Measurements from ENCODE around the gene OR52I1.

DNA sequence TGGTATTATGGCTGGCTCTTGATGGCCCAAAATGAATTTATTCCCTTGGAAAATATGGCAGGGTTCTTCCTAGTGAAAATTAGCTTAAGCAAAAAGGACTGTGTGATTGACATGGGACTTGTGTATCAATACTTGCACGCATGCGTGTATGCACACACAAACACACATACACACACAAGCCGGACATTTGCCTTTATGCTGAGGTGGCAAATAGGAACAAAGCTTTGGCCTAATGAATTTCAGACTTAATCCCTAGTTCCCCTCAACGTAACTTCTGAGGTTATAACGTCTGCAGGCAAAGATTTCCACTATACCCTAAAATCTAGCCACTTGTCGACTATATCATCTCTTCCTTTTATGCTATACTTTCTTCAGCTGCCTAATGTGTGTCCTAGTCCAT lies 15.2 kb upstream of the OR52I1 start:
- TF ChIP-seq, protein P1, sequence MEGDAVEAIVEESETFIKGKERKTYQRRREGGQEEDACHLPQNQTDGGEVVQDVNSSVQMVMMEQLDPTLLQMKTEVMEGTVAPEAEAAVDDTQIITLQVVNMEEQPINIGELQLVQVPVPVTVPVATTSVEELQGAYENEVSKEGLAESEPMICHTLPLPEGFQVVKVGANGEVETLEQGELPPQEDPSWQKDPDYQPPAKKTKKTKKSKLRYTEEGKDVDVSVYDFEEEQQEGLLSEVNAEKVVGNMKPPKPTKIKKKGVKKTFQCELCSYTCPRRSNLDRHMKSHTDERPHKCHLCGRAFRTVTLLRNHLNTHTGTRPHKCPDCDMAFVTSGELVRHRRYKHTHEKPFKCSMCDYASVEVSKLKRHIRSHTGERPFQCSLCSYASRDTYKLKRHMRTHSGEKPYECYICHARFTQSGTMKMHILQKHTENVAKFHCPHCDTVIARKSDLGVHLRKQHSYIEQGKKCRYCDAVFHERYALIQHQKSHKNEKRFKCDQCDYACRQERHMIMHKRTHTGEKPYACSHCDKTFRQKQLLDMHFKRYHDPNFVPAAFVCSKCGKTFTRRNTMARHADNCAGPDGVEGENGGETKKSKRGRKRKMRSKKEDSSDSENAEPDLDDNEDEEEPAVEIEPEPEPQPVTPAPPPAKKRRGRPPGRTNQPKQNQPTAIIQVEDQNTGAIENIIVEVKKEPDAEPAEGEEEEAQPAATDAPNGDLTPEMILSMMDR (IDR thresholded peaks at IDR 0.05): no peak
- no peak for TF ChIP-seq BHLHE40 (IDR thresholded peaks at IDR 0.05; ENCODE audit: low read depth, low read length)
- no peak for TF ChIP-seq HDAC2 (IDR thresholded peaks at IDR 0.05)
- TF ChIP-seq MYC (IDR thresholded peaks at IDR 0.05; ENCODE audit: borderline replicate concordance, low read length): no peak
- TF ChIP-seq RNF2 (IDR thresholded peaks at IDR 0.05; ENCODE audit: borderline replicate concordance, low read depth): no peak
- no peak for TF ChIP-seq RARB (CRISPR knock-in tag; IDR thresholded peaks at IDR 0.05)
- TF ChIP-seq, protein P2, sequence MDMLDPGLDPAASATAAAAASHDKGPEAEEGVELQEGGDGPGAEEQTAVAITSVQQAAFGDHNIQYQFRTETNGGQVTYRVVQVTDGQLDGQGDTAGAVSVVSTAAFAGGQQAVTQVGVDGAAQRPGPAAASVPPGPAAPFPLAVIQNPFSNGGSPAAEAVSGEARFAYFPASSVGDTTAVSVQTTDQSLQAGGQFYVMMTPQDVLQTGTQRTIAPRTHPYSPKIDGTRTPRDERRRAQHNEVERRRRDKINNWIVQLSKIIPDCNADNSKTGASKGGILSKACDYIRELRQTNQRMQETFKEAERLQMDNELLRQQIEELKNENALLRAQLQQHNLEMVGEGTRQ (IDR thresholded peaks at IDR 0.05): no peak
- TF ChIP-seq POLR2A (IDR thresholded peaks at IDR 0.05; ENCODE audit: low read length): no peak
- TF ChIP-seq, protein P3, sequence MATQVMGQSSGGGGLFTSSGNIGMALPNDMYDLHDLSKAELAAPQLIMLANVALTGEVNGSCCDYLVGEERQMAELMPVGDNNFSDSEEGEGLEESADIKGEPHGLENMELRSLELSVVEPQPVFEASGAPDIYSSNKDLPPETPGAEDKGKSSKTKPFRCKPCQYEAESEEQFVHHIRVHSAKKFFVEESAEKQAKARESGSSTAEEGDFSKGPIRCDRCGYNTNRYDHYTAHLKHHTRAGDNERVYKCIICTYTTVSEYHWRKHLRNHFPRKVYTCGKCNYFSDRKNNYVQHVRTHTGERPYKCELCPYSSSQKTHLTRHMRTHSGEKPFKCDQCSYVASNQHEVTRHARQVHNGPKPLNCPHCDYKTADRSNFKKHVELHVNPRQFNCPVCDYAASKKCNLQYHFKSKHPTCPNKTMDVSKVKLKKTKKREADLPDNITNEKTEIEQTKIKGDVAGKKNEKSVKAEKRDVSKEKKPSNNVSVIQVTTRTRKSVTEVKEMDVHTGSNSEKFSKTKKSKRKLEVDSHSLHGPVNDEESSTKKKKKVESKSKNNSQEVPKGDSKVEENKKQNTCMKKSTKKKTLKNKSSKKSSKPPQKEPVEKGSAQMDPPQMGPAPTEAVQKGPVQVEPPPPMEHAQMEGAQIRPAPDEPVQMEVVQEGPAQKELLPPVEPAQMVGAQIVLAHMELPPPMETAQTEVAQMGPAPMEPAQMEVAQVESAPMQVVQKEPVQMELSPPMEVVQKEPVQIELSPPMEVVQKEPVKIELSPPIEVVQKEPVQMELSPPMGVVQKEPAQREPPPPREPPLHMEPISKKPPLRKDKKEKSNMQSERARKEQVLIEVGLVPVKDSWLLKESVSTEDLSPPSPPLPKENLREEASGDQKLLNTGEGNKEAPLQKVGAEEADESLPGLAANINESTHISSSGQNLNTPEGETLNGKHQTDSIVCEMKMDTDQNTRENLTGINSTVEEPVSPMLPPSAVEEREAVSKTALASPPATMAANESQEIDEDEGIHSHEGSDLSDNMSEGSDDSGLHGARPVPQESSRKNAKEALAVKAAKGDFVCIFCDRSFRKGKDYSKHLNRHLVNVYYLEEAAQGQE (IDR thresholded peaks at IDR 0.05): no peak
- TF ChIP-seq CHD4 (IDR thresholded peaks at IDR 0.05; ENCODE audit: borderline replicate concordance): no peak
- TF ChIP-seq SREBF2 (IDR thresholded peaks at IDR 0.05): no peak
- TF ChIP-seq MAFK (IDR thresholded peaks at IDR 0.05; ENCODE audit: partially characterized antibody): peak; percentile 80
- no peak for TF ChIP-seq NPAS2 (CRISPR knock-in tag; IDR thresholded peaks at IDR 0.05; ENCODE audit: borderline replicate concordance)
- no peak for TF ChIP-seq EHMT2 (IDR thresholded peaks at IDR 0.05; ENCODE audit: low read depth)
